ENCODE data around the gene DCHS2.

The DCHS2 gene

DNA sequence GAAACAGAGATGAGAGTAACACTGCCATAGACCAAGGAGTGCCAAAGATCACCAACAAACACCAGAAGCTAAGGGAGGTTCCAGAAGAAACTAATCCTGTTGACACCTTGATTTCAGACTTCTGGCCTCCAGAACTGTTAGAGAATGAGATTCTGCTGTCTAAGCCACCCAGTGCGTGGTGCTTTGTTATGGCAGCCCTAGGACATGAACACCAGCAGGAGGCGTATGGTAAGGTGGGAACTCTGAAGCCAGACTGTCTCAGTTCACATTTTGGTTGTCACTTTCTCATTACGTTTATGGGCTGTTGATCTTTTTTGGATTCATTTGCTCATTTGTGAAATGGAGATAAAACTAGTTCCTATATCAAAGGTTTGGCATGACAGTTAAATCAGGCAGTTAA is 142.9 kb downstream of the DCHS2 start:
- TF ChIP-seq, protein P1, sequence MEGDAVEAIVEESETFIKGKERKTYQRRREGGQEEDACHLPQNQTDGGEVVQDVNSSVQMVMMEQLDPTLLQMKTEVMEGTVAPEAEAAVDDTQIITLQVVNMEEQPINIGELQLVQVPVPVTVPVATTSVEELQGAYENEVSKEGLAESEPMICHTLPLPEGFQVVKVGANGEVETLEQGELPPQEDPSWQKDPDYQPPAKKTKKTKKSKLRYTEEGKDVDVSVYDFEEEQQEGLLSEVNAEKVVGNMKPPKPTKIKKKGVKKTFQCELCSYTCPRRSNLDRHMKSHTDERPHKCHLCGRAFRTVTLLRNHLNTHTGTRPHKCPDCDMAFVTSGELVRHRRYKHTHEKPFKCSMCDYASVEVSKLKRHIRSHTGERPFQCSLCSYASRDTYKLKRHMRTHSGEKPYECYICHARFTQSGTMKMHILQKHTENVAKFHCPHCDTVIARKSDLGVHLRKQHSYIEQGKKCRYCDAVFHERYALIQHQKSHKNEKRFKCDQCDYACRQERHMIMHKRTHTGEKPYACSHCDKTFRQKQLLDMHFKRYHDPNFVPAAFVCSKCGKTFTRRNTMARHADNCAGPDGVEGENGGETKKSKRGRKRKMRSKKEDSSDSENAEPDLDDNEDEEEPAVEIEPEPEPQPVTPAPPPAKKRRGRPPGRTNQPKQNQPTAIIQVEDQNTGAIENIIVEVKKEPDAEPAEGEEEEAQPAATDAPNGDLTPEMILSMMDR (IDR thresholded peaks at IDR 0.05; ENCODE audit: low read depth, low read length), result no peak
- H3K4me3 ChIP-seq (ENCODE audit: low read depth, low read length), result no peak overlapping the region

- TF ChIP-seq, protein P1 (IDR thresholded peaks at IDR 0.05; ENCODE audit: low read depth, low read length), result no peak
- no peak overlapping the region for H3K4me3 ChIP-seq (ENCODE audit: low read depth, low read length)
These were observed 146.2 kb downstream of the DCHS2 start for GRCh38 chr4:154345359-154345758.

DNA sequence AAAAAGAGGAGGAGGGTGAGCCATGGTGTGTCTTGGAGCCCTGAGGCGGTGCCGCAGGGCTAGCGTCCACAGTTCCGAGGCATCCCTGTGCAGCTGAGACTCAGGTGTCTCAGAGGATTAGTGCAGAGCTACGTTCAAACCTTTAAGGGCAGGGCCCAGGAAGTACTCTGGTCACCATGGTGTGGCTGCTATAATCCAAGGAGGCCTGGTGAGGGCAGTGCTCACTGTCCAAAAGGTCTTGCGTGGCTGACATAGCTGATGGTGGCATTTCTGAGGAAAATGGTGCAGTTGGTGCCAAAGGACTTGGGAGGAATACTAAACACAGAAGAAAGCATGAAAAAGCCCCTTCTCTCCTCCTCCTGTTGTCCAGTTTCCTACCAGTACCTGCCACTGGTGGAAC is 146.9 kb downstream of the DCHS2 start:
- TF ChIP-seq, protein P1 (IDR thresholded peaks at IDR 0.05; ENCODE audit: low read depth, low read length), result no peak
- H3K4me3 ChIP-seq (ENCODE audit: low read depth, low read length), result no peak overlapping the region

- TF ChIP-seq, protein P1 (IDR thresholded peaks at IDR 0.05; ENCODE audit: low read depth, low read length), result no peak
These were observed 147.9 kb downstream of the DCHS2 start for GRCh38 chr4:154343651-154344050.

DNA sequence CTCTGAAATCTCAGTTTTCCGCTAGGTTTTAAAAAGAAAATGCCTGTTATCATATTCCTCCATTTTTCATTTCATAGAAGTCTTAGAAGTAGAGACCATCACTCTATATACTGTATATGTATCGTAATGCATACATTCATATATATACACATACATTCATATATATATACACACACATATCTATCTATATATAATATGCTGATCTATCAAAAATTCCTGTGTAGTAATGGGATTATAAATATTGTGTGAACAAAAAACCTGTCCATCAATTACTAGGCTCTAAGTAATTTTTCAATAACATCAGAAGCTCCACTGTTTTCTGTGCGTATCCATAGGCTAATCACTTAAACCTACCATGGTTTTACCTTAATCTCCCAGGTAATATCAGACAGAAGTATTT is 150.2 kb downstream of the DCHS2 start:
- TF ChIP-seq, protein P1 (IDR thresholded peaks at IDR 0.05; ENCODE audit: low read depth, low read length), result no peak
- no peak overlapping the region for H3K4me3 ChIP-seq (ENCODE audit: low read depth, low read length)

More at GRCh38 chr4:154343651-154344050, 147.9 kb downstream of the DCHS2 start:
- H3K4me3 ChIP-seq (ENCODE audit: low read depth, low read length), result no peak overlapping the region

DNA sequence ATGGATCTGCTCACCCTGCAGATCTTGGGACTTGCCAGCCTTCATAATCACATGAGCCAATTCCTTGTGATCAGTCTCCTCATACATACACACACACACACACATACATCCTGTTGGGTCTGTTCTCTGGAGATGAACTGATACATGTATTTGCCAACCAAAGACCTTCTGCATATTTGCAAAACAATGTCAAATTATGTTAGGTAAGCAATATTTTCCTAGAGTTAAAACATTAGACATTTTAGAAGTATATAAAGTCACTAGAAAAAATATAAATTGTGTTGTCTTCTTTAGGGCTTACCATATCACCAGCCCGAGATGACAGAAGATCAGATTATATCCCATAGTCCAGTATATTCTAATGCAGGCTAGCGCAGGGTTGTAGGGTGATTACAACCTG is 156.0 kb downstream of the DCHS2 start:
- no peak overlapping the region for H3K4me3 ChIP-seq (ENCODE audit: low read depth, low read length)
- TF ChIP-seq, protein P1 (IDR thresholded peaks at IDR 0.05; ENCODE audit: low read depth, low read length), result no peak

DNA sequence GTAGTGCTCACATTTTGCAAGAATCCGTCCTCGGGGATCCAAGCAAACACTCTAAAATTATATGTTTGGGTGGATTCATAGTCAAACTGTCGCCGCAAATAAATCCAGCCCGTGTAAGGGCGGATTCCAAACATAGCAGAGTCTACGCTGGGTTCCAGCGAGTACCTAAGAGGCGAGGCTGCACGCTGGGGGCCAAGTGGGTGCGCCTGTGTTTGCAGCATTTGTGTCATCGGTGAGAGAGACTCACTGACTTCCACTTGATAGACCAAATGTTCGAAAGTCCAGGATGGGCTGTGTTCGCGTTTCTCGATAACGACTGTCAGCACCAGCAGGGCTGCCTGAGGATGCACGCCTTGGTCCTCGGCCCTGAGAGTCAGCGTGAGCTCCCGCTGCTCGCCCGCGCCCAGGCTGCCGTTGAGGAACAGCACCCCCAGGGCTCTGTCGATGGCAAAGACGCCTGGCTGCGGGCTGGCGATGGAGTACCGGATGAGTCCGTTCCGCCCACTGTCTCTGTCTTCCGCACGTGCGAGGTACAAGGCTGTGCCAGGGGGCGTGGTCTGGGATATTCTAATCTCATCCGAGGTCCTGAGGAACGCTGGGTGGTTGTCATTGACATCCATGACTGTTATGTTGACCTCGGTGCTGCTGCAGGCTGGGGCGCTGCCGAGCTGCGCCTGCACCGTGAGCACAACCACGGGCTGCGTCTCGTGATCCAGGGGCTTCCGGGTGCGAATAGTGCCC is 158.7 kb downstream of the DCHS2 start:
- H3K4me3 ChIP-seq (ENCODE audit: low read depth, low read length), result no peak overlapping the region
- TF ChIP-seq, protein P1 (IDR thresholded peaks at IDR 0.05; ENCODE audit: low read depth, low read length), result no peak

All from WI38 (cell line).